Epidermal melanocyte (primary cell): ENCODE results near the gene SH3BP2.

Experiments used
- DNase-seq: peaks from one replicate; pipeline ENCODE4 v3.0.0; 2011; ENCODE audit warnings: low spot score; ENCODE audit not compliant: insufficient read length

Gene SH3BP2

DNA sequence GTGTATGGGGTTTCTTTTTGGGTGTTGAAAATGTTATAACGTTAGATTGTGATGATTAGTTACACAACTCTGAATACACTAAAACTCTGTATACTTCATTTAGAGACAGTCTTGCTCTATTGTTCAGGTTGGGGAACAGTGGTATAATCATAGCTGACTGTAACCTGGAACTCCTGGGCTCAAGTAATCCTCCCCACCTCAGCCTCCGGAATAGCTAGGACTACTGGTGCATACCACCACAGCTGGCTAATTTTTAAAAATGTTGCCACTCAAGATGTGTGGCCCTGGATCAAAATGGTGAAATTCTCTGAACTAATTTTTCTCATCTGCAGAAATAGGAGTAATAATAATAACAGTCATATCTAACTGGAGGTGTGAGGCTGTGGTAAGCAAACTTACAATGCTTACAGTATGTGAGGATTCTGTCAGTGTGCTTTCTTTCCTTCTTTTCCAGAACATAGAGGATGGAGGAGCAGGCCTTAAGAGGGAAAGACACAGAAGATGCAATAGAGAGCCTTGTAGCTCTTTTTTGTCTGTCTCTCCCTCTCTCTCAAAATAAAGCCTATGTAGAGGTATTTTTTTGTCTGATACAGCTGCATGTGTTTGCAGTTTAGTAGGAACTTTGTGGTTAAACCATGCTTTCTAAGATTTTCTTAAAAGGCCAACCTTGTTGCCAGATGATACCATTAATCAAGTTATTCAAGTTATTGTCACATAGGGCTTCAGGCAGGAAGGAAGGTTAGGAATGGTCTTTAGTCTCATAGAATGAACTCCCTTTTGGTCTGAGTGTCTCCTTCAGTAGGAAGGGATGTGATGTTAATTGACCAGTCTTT is 58.3 kb downstream of the SH3BP2 start:
- DNase-seq, result no peak

DNA sequence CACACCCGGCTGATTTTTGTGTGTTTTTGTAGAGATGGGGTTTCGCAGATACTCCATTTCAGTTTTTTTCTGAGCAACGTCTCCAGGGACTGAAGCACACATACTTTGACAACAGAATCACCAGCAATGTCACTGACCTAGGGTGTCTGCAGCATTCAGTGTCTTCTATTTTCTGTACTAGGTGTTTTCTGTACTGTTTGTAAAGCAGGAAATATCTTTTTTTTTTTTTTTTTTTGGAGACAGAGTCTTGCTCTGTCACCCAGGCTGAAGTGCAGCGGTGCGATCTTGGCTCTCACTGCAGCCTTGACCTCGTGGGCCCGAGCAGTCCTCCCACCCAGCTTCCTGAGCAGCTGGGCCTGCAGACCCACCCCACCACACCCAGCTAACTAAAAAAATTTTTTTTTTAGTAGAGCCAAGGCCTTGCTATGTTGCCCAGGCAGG is 59.6 kb downstream of the SH3BP2 start:
- DNase-seq, result no peak

- no peak for DNase-seq
Measured at GRCh38 chr4:2855584-2855983, 62.7 kb downstream of the SH3BP2 start.

DNA sequence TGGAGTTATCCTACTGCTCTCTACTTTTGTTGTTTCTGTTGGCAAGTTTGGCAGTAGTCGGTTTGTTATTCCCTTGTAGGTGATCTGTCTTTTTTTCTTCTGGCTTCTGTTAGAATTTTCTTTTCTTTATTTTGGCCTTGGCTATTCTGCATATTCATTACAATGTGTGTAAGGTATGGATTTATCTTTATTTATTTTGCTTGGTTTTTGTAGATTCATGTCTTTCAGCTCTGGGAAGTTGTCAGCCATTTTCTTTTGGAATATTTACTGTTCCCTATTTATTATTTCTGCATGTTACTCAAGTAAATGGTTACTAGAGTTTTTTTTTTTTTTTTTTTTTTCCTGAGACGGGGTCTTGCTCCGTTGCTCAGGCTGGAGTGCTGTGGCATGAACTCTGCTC is 63.4 kb downstream of the SH3BP2 start:
- DNase-seq, result no peak

GRCh38 chr4:2857349-2857927 is 64.6 kb downstream of the SH3BP2 start:
- no peak for DNase-seq

DNA sequence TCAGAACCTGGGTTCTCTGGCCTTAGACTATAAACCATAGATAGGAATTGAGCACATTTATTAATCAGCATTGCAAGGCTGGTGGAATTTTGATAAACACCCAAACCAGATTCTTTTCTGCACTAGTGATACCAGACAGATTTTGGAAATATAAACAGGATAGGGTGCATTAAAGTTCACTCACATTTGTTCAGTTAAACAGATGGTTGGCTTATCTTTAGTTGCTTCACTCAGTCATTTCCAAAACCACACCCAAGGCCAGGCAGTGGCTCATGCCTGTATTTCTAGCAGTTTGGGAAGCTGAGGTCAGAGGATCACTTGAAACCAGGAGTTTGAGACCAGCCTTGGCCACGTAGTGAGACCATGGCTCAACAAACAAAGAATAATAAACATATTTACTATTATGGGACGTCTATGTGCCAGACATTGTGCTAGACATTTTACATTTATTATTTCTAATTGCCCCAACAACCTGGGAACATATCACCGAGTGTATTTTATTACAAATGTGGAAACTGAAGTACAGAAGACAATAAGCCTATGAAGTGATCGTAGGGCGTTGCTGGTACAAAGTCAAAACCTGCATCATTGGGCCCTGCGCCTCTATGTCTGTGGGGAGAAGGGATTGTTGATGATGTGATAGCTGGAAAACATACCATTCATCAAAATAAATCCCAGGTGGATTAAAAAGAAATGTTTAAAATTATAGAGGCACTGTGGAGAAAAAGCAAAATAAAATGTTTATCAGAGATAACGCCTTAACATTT is 65.7 kb downstream of the SH3BP2 start:
- no peak for DNase-seq

- no peak for DNase-seq
Measured at GRCh38 chr4:2859514-2859913, 66.6 kb downstream of the SH3BP2 start.

DNA sequence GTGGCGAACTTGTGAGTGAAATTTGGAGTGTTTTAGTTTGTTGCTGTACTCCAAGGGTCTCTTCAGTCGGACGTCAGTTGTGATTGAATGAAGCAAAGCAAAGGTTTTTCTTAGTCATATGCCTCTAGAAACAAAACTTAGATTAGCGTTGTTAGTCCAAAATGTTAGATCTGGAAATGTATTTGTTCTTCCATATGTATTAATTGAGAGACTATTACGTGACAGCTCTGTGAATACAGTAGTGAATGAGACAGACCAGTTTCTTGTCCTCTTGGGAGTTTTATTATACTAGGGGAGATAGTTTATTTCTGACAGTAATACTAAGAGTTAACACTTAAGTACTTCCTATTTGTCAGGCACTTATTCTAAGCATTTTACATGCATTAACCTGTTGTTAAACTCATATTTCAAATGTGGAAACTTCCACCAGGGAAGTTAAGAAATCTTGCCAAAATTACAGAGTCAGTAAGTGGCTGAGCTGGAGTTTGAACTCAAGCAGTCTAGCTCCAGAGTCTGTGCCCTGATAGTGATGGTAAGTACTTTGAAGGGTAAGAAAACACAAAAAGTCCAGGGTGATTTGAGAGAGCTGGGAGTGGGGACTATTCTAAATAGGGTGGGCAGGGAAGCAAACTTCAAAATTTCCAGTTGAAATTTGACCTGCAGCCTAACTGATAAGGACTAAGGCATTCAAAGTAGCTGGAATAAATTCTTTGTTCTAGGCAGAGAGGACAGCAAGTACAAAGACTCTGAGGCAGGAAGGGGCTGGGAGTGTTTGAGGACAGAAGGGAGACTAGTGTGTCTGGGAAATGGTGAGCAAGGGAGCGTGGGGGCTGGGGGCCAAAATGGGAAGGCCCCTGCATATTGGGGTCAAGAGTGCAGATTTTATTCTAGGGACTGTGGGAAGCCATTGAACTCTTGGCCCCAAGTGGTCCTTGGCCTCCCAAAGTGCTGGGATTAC is 67.8 kb downstream of the SH3BP2 start:
- no peak for DNase-seq

DNA sequence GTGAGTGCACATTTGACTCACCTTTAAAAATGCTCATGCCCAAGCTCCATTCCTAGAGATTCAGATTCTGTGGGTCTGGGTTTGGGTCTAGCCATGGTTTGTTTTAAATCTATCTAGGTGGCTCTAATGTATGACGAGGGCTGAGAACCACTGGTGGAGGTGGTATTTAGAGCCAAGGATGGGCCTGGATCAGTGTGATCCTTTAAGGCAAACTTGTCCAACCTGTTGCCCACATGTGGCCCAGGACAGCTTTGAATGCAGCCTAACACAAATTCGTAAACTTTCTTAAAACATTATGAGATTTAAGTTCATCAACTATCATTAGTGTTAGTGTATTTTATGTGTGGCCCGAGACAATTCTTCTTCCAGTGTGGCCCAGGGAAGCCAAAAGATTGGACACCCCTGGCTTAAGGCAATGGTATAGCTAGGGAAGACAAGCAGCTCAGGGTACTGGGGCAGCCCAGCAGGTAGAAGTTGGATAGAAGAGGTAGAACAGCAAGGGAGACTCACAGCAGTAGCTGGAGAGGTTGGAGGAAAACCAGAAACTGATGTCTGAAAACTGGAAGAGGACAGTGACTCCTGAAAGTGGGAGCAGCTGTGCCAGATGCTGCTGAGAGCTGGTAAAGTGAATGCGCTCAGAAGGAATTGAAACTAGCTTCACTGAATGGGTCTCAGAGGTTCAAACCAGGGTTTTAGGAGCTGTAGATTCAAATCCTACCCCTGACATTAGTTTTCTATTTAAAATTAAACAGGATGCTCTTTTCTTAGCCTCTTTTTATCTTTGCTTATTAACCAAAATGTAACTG is 68.9 kb downstream of the SH3BP2 start:
- no peak for DNase-seq

DNA sequence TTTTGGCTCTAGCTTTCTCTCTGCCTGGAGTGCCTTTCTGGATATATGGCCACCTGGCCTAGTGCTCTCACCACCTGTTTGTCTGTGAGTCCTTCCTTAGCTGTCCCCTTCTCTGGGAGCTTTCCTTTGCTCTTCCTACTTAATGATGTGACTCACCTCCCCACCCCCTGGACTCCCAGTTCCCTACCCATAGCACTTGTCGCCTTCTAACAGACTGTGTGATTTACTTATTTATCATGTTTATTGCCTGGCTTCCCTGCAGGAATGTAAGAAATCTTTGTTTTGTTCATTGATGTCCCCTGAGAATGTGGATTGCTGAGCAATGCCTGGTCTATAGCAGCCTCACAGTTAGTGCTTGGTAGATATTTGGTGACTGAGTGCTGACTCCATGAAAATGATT is 69.6 kb downstream of the SH3BP2 start:
- no peak for DNase-seq

- DNase-seq, result no peak
Measured at GRCh38 chr4:2863649-2864048, 70.8 kb downstream of the SH3BP2 start.

GRCh38 chr4:2865196-2865780 is 72.4 kb downstream of the SH3BP2 start:
- no peak for DNase-seq

- no peak for DNase-seq
Measured at GRCh38 chr4:2866160-2866861, 73.4 kb downstream of the SH3BP2 start.

DNA sequence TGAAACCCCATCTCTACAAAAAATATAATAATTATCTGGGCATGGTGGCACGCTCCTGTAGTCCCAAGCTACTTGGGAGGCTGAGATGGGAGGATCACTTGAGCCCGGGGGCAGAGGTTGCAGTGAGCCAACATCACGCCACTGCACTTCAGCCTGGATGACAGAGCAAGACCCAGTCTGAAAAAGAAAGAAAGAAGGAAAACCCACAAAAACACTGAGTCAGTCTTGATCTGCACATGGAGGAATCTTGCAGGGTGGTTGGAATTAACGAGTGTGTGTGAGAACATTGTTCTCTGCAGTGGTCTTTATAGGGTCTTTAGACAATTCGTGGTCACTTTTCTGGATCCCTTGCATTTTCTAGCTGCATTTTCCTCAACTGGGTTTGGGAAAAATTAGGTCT is 74.0 kb downstream of the SH3BP2 start:
- no peak for DNase-seq

DNA sequence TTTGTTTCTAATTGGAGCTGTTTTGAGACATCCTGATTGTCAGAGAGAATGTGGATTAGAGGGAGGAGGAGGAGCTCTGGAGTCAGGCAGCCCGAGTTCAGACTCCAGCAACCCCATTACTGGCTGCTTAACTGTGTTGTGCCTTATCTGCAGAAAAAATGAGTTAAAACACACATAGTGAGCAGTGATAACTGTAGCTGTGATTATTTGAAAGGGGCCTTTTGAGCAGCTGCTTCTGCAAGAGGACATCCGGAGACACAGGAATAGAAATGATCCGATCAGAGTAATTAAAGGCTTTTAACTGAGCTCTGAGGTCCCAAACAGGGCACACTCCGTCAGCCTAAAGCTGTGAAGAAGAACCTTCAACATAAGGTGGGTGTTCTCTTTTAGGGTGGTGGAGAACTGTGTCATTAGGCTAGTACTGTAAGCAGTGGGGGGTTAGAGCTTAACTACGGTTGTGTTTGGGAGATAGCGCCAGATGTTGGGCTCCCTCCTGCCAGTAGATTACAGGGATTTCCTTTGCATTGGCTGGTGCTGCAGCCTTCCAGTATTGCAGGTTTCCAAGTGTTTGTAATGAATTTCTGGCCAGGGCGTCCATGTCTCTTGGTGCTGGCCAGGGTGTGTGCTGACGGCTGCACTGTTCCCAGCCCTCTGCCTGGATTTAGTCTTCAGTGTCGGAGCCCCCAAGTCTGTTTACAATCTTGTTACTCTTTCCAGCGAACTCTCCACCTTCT is 75.0 kb downstream of the SH3BP2 start:
- no peak for DNase-seq

DNA sequence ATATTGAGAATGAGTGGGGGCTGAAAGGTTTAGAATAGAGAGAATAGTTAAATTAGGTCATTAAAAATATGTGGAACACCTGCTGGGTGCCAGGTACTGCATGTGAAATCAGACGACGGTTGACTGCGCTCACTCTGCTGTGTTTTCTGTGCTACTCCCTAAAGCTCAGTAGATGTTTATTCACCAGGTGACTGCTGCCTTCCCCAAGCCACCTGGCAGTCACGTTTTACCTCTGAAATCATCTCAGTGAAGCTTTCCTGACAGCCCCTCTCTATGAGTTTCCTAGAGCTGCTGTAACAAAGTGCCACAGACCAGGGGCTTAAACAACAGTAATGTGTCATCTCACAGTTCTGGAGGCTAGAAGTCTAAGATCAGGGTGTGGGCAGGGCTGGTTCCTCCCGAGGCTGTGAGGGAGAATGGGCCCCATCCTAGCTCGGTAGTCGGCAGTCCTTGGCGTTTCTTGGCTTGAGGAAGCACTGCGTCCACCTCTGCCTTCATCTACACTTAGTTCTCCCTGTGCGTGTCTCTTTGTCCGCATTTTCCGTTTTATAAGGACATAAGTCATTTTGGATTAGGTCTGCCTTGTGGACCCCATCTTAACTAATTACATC is 76.1 kb downstream of the SH3BP2 start:
- no peak for DNase-seq

- no peak for DNase-seq
Measured at GRCh38 chr4:2869659-2870058, 76.8 kb downstream of the SH3BP2 start.

DNA sequence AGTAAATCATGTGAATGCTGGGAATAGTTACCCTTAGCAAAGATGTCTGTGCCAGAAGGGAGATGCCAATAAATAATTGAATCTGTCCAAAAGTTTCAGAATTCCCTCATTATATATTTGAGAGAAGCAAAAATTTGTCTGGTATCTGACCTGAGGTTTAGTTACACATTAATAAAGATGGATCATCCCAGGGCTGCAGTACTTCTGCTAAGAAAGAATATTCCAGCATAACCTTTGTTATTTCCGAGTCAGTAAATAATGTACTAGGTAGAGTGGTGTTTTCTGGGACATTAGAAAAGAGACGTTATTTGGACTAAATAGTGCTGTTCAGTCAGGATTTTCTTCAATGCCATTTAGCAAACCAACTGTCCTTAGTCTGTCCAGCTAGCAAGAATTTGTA is 77.2 kb downstream of the SH3BP2 start:
- DNase-seq, result no peak
